AG10803 (cell line): ENCODE measurements around the gene SCGN.

Experiments
- DNase-seq: peaks from one replicate; pipeline ENCODE4 v3.0.0; 2010; ENCODE audit warnings: low read depth
- H3K4me3 ChIP-seq: 2 replicates; pipeline ENCODE4 v1.5.1; 2011; ENCODE audit warnings: mild to moderate bottlenecking, low read length, control low read depth
- TF ChIP-seq, protein P1 (sequence below): conservative IDR thresholded peaks from 2 replicates; pipeline ENCODE4 v1.5.1; 2011; ENCODE audit warnings: mild to moderate bottlenecking, low read length, control low read depth, inconsistent platforms

The SCGN gene

DNA sequence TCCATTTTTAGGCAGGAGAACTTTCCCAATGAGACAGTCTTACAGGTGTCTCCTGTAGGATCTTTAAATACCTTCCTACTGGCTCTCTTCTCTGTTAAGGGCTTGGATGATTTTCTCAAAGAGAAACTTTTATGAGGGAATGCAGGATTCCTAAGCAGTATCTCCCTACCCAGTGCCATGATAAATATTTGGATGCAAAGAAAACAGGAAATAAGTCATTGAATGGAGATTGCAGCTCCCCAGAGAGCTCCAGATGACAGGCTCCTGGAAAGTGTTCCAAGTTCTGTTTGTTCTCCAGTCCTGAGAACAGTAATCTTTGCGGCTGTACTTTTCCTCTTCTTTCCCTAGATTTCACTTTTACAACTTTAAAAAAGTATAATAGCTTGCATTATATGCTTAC, 2.4 kb upstream of the SCGN start:
- H3K4me3 ChIP-seq: no peak overlapping the region
- no peak for DNase-seq
- TF ChIP-seq, protein P1, sequence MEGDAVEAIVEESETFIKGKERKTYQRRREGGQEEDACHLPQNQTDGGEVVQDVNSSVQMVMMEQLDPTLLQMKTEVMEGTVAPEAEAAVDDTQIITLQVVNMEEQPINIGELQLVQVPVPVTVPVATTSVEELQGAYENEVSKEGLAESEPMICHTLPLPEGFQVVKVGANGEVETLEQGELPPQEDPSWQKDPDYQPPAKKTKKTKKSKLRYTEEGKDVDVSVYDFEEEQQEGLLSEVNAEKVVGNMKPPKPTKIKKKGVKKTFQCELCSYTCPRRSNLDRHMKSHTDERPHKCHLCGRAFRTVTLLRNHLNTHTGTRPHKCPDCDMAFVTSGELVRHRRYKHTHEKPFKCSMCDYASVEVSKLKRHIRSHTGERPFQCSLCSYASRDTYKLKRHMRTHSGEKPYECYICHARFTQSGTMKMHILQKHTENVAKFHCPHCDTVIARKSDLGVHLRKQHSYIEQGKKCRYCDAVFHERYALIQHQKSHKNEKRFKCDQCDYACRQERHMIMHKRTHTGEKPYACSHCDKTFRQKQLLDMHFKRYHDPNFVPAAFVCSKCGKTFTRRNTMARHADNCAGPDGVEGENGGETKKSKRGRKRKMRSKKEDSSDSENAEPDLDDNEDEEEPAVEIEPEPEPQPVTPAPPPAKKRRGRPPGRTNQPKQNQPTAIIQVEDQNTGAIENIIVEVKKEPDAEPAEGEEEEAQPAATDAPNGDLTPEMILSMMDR: no peak

DNA sequence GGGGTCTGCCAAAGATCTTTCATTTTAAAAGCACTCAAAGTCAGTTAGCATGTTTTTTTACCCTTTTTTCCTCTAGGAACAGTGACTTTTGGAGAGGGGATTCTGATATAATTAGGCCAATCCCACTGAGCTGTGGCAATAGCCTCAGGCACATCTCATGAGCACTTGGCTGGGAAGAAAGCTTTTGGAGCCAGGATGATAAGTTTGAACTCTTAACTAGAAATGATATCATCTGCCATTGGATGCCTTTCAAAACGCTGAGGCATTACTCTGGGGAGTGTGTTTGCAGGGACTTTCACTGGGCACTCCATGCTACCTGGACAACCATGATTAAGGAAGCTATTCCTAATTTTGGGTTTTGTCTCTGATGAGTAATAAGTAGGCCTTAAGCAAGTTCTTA, 3.7 kb downstream of the SCGN start:
- DNase-seq: no peak
- TF ChIP-seq, protein P1: no peak
- no peak overlapping the region for H3K4me3 ChIP-seq

DNA sequence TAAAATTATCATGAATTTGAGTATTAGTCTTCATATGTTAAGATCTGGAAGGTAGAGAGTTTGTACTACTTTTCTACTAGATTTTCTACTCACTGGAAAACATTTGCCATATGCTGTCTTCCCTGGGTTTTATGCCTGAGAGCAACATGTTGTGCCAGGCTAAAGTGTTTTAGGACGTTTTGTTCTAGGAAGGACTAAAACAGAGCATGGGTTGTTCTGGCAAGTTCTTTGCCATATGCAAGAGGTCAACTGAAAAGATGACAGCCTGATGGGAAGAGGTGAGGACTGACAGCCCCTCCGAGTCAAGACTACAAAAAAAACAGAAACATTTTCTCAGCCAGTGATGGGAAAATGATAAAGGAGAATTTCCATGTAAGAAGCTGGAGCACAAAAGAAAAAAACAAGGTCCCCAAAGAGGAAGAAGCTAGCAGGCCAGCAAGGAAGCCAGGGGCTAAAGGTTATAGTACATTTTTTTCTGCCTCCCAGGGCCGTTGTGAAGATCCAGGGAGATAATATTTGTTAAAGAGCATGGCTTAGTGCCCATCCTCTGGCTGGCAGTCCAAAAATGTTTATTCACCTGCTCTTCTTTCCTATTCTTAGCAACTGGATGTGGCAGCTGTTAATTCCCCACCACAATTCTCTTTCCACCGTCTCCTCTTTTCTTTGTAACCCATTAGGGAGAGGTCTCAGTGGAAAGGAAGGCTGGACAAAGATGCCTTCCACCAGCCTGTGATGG, 7.8 kb downstream of the SCGN start:
- H3K4me3 ChIP-seq: no peak overlapping the region
- TF ChIP-seq, protein P1: no peak
- no peak for DNase-seq

DNA sequence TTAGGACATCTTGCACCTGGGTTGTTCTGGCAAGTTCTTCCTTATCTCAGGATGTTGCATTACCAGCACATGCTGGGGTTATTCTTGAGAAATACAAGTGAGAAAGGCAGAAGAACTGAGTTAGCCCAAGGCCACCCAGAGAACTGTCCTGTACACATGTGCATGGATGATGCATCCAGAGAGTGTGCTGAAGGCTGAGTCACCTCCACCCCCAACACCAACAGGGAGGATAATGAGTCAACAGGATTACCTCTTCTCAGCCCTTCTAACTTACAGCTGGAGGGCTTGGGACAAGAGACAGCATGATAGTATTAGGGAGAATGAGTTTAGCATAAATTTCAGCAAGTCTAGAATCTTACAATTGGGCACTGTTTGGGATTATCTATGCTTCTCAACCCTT, 8.5 kb downstream of the SCGN start:
- H3K4me3 ChIP-seq: no peak overlapping the region
- peak; percentile 39 for DNase-seq
- TF ChIP-seq, protein P1: no peak

DNA sequence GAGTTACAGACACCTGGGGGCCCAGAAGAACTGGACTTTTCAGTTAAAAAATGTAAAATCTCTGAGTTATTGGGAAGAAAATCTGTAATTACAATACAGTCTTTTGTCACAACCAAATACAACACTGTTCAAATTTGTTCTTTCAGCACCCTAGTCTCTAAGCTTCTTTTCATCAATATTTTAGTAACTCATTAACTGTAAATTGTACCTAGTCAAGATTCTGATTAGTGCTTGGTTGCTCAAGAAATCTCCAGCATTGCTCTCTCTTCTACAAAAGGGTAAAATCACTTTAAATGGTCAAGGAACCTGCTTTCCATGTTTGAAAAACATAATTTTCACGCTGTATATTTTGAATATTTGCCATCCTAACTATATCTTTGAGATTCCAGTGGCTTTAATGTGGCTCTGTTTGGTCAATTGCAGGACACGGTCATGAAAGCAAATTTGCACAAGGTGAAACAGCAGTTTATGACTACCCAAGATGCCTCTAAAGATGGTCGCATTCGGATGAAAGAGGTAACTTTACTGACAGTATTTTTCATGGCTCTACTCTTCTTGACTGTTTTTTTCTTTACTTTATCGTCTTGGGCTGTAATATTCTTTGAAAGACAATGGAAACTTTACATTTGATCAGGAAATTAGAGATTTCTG, 9.2 kb downstream of the SCGN start:
- TF ChIP-seq, protein P1: no peak
- no peak for DNase-seq
- H3K4me3 ChIP-seq: no peak overlapping the region

DNA sequence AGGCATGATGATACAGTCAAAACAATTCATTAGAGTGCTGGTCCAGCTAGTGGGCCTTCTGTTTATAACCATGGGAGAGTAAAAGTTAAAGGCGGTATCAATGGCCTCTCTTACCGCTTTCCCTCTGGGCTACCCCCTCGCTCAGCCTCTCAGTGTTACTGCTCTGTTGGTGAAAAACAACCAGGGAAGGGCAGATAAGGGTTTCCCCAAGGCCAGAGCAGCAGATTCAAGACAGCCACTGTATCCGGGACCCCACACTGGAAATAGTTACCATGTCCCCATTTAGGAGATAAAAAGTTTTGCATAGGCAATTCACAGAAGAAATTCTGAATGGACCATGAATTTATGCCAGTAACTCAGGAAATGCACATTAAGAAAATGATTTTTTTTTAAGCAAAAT, 13.4 kb downstream of the SCGN start:
- no peak for DNase-seq
- no peak overlapping the region for H3K4me3 ChIP-seq
- TF ChIP-seq, protein P1: no peak

DNA sequence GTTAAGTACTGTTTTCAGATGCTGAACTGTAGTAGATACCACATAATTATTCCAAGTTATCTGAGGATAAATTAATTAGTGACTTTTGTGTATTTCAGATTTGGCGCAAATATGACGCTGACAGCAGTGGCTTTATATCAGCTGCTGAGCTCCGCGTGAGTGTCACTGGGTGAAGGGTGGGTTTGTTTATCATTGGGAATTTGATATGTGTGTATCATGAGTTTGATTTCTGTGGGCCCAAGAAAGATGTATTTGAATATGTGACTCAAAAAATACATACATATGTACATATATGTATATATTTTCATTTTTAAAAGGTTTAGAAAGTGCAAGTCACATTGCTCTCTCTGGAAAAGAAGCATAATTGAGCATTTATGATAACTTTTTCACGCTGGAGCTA, 17.4 kb downstream of the SCGN start:
- H3K4me3 ChIP-seq: no peak overlapping the region
- DNase-seq: no peak
- TF ChIP-seq, protein P1: no peak
